Measurements from ENCODE around the gene SH3RF2.

The SH3RF2 gene

DNA sequence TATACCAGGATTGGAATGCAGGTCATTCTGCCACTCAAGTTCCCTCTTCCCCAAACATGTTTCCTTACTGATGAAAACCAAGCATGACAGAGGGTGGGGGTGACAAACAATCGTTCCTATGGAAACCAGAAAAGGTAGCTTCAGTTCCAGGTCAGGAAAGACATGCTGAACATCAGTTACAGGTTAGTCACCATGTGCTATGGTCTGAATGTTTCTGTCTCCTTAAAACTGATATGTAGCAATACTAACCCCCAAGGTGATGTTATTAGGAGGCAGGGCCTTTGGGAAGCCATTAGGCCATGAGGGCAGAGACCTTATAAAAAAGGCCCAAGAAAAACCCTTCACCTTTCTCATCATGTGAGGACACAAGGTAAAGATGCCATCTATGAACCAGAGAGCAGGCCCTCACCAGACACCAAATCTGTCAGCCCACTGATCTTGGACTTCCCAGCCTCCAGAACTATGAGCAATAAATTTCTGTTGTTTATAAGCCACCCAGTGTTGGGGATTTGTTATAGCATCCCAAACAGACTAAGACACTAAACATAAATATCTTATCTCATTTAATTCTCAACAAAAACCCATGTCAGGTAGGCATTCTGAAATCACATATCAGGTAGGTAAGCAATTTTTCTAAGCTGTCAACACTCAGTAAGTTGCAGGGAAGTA, 15.7 kb upstream of the SH3RF2 start (continued):
- TF ChIP-seq, protein P1, sequence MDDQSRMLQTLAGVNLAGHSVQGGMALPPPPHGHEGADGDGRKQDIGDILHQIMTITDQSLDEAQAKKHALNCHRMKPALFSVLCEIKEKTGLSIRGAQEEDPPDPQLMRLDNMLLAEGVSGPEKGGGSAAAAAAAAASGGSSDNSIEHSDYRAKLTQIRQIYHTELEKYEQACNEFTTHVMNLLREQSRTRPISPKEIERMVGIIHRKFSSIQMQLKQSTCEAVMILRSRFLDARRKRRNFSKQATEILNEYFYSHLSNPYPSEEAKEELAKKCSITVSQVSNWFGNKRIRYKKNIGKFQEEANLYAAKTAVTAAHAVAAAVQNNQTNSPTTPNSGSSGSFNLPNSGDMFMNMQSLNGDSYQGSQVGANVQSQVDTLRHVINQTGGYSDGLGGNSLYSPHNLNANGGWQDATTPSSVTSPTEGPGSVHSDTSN (CRISPR knock-in tag; IDR thresholded peaks at IDR 0.05): no peak
- TF ChIP-seq ZNF585B (tag by site-specific recombination; IDR thresholded peaks at IDR 0.05): no peak
- TF ChIP-seq ZNF777 (tag by site-specific recombination; IDR thresholded peaks at IDR 0.05; ENCODE audit: borderline replicate concordance): no peak

GRCh38 chr5:145921211-145921610, 15.2 kb upstream of the SH3RF2 start:
- Histone ChIP-seq H3K36me3 (ENCODE audit: control insufficient read depth in 2 of 2, insufficient read depth in 1 of 2, low read length in 2 of 2) (no peaks in the 10 kb centered on the region), H3K27ac (ENCODE audit: extremely low read depth, low read depth, low read length) (no peak overlapping the region), H3K9me3 (ENCODE audit: control insufficient read depth, insufficient read depth, low read depth, low read length) (no peaks in the 10 kb centered on the region), H3K4me1 (ENCODE audit: control insufficient read depth, insufficient read depth, low read length) (peaks cover 10% of the 10 kb centered on the region; the same call in 1 of the 2 replicates), H3K4me3 (ENCODE audit: low read depth, low read length) (no peak overlapping the region)
- POLR2A ChIA-PET: no interaction called here
- TF ChIP-seq BCL11B (tag by site-specific recombination; IDR thresholded peaks at IDR 0.05; ENCODE audit: low read depth) (no peak), ZNF280C (tag by site-specific recombination; IDR thresholded peaks at IDR 0.05) (no peak), ZNF701 (tag by site-specific recombination; IDR thresholded peaks at IDR 0.05) (no peak), ZNF394 (tag by site-specific recombination; IDR thresholded peaks at IDR 0.05; ENCODE audit: borderline replicate concordance) (no peak), ZEB2 (tag by site-specific recombination; IDR thresholded peaks at IDR 0.05) (no peak), ZNF398 (tag by site-specific recombination; IDR thresholded peaks at IDR 0.05) (no peak), ZNF548 (tag by site-specific recombination; IDR thresholded peaks at IDR 0.05) (no peak), WT1 (tag by site-specific recombination; IDR thresholded peaks at IDR 0.05) (no peak), ZNF510 (tag by site-specific recombination; IDR thresholded peaks at IDR 0.05; ENCODE audit: insufficient replicate concordance) (no peak), ZNF654 (tag by site-specific recombination; IDR thresholded peaks at IDR 0.05; ENCODE audit: low read depth) (no peak), ZBTB8A (tag by site-specific recombination; IDR thresholded peaks at IDR 0.05) (no peak), ZXDB (tag by site-specific recombination; IDR thresholded peaks at IDR 0.05) (no peak), ZNF707 (tag by site-specific recombination; IDR thresholded peaks at IDR 0.05) (no peak)
- TF ChIP-seq, protein P2, sequence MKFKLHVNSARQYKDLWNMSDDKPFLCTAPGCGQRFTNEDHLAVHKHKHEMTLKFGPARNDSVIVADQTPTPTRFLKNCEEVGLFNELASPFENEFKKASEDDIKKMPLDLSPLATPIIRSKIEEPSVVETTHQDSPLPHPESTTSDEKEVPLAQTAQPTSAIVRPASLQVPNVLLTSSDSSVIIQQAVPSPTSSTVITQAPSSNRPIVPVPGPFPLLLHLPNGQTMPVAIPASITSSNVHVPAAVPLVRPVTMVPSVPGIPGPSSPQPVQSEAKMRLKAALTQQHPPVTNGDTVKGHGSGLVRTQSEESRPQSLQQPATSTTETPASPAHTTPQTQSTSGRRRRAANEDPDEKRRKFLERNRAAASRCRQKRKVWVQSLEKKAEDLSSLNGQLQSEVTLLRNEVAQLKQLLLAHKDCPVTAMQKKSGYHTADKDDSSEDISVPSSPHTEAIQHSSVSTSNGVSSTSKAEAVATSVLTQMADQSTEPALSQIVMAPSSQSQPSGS (tag by site-specific recombination; IDR thresholded peaks at IDR 0.05; ENCODE audit: low read depth): no peak
- TF ChIP-seq, protein P3, sequence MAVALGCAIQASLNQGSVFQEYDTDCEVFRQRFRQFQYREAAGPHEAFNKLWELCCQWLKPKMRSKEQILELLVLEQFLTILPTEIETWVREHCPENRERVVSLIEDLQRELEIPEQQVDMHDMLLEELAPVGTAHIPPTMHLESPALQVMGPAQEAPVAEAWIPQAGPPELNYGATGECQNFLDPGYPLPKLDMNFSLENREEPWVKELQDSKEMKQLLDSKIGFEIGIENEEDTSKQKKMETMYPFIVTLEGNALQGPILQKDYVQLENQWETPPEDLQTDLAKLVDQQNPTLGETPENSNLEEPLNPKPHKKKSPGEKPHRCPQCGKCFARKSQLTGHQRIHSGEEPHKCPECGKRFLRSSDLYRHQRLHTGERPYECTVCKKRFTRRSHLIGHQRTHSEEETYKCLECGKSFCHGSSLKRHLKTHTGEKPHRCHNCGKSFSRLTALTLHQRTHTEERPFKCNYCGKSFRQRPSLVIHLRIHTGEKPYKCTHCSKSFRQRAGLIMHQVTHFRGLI (tag by site-specific recombination; IDR thresholded peaks at IDR 0.05): no peak
- CTCF ChIA-PET: interaction anchor here (1.0 to 1.5 kb wide), 2 partner anchors 13 to 66 kb away, joined by 3 to 4 read pairs; no protein-coding TSS in a partner anchor

Measured in HEK293 (cell line).